HCEC 1CT (cell line): ENCODE data around the gene AXIN1.
"Not testable (repeated sequence)": the region's sequence is repeated elsewhere in the genome, so short reads cannot be mapped to it uniquely, and the experiment has no call there.

Experiments
- DNase-seq: peaks from one replicate; pipeline ENCODE4 v3.0.0-alpha.2; 2017

Gene AXIN1

DNA sequence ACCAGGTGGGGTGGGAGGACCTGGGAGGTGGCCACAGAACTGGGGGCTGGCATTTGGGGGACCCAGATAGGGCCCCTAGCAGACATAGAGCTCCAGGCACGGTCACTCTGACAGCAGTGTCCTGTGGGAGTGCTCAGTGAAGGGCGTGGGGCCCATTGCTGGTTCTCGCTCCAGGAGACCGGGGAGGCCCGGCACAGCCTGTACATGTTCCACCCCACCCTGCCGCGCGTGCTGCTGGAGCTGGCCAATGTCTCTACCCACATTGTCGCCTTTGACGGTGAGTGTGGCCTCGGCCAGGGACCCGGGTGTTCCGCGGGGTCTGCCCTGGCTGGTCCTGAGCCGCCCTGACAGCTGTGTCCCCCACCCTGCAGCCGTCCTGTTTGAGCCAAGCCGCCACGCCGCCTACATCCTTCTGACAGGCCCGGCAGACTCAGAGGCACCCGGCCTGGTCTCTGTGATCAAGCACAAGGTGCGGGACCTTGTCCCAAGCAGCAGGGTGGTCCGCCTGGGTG is 88.0 kb downstream of the AXIN1 start:
- no peak for DNase-seq

DNA sequence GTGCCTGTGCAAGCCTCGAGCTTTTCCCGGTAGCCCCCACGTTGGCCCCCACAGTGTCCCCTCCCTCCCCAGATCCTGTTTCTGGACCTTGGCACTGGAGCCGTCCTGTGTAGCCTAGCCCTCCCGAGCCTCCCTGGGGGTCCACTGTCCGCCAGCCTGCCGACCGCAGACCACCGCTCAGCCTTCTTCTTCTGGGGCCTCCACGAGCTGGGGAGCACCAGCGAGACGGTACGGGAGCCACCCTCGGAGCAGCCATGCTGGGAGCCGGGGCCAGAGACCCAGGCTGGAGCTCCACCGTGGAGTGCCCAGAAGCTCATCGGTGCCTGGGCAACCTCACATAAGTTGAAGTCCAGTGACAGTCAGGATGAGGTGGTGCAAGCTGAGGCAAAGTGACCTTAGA is 88.6 kb downstream of the AXIN1 start:
- no peak for DNase-seq

DNA sequence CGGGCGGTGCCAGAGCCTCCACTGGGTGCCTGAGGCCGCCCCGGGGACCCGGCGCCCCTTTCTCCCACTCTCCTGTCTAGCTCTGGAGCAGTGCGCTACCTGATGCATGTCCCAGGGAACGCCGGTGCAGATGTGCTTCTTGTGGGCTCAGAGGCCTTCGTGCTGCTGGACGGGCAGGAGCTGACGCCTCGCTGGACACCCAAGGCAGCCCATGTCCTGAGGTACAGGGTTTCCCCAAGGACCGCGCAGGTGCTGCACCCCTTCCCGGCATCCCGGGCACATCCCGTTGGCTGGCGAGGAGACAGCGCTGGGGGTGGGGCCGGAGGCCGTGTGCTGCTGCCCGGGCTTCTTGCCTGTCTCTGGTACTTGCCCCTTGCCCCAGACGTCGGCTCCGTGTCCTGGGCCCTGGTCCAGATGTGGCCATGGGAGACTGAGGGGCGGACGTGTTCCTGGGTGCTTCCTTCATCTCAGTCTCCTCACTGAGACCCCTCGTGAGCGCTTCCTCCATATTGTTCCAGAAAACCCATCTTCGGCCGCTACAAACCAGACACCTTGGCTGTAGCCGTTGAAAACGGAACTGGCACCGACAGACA is 89.2 kb downstream of the AXIN1 start:
- no peak for DNase-seq

DNA sequence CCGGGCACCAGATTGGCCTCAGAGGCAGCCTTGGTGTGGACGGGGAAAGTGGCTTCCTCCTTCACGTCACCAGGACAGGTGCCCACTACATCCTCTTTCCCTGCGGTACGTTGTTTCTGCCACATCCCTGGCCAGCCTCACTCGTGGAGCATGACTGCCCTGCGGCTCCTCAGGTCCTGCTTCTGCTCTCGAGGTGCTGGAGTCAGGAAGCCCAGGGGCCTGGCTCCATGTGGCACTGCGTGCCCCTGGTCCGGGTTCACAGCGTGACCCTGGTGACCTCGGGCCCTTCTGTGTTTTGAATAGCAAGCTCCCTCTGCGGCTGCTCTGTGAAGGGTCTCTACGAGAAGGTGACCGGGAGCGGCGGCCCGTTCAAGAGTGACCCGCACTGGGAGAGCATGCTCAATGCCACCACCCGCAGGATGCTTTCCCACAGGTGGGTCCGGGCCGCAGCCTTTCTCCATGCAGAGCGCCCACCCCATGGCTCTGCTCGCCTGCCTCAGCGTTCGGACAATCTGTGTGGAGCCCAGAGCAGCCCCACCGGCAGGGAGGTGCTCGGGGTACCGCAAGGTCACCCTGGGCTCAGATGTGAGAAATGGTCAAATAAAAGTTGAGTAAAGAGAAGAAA is 90.3 kb downstream of the AXIN1 start:
- DNase-seq, result no peak

DNA sequence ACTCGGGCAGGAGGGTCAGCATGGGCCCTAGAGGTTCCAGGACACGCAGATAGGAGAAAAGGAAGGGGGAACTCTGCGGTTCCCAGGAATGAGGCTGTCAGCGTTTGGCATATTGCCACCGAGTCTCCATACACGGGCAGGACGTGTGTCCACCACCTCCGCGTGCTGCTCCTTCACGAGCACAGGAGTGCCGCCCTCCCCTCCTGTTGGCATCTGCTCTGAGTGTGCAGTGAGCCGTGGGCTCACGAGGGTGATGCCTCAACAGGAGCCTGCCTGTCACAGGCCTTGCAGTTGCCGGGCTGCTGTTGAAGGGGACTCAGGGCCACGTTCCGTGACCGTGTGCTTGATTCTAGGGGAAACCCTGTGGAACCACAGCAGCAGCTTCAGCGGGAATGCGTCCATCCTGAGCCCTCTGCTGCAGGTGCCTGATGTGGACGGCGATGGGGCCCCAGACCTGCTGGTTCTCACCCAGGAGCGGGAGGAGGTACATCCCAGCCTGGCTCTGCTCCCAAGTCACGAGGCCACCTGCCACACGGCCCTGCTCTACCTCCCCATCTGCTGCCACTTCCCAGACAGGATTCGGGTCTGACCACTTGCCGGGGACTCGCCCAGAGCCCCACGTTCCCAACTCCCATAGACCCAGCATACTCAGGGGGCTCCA is 91.4 kb downstream of the AXIN1 start:
- no peak for DNase-seq

DNA sequence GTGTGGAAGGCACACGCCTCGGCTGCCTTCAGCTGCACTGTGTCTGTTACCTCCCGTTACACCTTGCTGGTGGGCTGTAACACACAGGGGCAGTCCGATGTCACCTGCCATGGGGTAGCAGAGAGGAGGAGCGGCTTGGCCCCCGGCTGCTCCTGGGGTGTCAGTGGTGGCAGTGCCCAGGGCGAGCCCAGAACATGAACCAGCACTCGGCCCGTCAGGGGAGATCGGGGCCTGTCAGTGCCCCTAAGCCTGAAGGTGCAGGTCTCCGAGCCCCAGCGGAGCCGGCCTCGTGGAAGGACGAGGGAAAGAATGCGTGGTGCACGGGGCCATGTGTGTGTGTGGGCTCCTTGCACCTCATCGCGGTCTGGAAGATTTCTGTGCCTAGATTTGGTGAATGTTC is 92.2 kb downstream of the AXIN1 start:
- DNase-seq, result no peak

DNA sequence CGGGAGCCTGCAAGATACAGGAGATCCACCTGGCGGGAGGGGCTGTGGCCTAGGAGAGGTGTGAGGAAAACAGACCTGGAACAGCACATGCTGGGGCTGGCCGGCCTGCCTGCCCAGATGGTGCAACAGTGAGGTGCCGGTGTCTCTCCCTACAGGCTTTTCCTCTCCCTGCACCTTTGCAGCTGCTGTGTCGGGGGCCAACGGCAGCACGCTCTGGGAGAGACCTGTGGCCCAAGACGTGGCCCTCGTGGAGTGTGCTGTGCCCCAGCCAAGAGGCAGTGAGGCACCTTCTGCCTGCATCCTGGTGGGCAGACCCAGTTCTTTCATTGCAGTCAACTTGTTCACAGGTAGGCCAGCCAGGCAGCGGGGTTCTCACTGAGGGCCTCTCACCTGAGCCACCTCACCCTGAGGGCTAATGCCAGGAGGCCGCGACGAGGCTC is 92.7 kb downstream of the AXIN1 start:
- DNase-seq, result no peak

DNA sequence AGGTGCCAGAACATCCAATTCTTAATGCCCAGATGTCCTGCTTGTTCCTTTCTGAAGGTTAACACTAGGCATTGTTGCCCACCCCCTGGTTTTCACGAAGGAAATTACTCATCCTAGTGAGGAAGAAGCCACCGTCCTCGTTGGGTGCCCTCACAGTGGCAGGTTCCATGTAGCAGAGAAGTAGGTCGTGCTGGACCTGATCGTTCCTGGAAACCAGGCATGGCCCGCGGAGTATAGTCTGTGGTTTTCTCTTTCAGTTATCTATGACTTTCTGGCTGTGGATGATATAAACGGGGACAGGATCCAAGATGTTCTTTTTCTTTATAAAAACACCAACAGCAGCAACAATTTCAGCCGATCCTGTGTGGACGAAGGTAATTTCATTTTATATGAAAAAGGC is 93.3 kb downstream of the AXIN1 start:
- no peak for DNase-seq

DNA sequence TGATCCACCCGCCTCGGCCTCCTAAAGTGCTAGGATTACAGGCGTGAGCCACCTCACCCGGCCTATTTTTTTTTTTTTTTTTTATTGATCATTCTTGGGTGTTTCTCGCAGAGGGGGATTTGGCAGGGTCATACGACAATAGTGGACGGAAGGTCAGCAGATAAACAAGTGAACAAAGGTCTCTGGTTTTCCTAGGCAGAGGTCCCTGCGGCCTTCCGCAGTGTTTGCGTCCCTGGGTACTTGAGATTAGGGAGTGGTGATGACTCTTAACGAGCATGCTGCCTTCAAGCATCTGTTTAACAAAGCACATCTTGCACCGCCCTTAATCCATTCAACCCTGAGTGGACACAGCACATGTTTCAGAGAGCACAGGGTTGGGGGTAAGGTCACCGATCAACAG is 94.4 kb downstream of the AXIN1 start:
- not testable (repeated sequence) for DNase-seq

DNA sequence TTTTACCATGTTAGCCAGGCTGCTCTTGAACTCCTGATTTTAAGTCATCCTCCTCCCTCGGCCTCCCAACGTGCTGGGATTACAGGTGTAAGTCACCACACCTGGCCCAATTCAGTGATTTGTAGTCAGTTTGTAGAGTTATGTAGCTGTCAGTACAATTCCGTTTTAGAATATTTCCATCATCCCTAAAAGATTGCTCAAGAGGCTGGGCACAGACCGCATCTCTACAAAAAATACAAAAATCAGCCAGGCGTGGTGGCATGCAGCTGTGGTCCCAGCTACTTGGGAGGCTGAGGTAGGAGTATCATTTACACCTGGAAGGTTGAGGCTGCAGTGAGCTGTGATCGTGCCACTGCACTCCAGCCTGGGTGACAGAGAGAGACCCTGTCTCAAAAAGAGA is 97.3 kb downstream of the AXIN1 start:
- no peak for DNase-seq

DNA sequence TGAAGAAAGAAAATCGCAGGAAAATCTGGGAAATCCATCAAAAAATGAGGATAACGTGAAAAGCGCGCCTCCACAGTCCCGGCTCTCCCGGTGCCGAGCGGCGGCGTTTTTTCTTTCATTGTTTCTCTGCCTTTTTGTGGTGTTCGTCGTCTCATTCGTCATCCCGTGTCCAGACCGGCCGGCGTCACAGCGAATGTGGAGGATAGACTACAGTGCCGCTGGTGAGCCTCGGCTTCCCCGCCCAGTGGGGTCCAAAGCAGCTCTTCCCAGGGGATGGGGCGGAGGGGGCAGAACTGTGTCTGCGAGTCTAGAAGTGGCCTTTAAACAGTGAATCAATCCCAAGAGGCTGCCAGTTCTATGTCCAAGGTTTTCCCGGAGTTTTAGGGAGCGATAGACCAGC is 98.1 kb downstream of the AXIN1 start:
- no peak for DNase-seq

DNA sequence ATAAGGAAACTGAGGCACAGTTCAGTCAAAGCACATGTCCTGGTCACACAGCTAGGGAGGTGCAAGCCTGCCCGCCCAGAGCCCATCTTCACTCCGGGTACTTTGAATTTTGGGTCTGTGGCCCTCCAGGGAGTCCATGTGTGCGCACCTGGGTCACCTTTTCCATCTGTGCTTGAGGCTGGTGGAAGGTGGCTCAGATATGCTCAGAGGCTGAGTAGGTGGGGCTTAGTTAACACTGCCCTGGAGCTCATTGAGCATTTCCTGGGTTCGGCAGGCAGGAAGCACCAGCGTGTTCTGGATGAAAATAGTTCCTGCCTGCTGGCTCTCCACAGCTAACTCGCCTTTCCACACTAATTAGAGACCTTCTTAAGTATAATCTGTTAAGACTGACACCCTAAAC is 98.7 kb downstream of the AXIN1 start:
- no peak for DNase-seq

DNA sequence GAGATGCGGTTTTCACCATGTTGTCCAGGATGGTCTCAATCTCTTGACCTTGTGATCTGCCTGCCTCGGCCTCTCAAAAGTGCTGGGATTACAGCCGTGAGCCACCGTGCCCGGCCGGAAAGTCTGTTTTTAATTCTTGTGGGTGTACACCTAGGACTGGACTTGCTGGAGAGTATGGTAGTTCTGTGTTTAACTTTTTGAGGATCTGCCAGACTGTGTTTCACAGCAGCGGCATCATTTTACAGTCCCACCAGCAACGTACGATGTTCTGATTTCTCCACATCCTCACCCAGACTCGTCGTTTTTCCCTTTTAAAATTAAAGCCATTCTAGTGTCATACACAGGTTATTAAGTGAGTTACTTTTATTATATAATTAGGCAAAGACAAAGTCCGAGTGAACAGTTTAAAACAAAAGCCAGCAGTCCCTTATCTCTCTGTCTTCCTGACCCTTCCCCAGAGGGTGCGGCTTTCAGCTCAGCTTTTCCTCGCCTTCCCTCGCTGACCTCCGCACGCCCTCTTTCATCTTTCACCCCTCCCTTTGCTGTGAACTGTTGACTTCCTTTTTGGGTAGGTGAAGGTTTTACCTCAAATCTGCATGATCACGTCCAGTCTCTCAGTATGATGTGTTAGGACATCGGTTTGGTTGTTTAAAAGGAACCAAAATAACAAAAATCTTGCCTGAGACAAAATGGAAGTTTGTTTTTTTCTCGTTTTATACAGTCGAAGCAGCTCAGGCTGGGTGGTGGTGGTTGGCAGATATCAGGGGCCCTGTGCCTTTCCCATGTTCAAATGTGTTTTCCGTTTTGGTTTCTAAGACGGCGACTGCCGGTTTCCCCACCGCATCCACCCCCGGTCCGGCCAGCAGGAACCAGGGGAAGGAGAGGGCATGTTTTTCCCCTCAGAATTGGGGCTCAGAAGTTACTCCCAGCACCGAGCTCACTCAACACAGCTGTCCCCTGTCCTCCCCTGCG is 99.9 kb downstream of the AXIN1 start:
- DNase-seq, result no peak

DNA sequence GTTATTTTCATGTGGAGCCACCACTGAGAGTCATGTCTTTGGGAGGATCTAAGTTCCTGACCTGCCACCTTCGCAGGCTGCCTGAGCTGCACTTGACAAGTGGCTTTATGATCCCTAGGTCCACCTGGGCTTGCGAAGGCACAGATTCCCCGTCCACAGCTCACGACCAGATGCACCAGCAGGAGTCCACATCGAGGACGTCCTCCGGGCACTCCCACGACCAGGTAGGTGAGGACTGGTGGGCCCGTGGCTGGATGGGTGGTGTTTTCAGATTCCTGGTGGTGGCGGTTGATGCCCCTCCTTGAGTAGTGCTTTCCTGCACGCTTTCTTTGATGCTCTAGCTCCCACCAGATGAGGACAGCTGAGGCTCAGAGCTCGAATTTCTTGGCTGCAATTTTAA is 103.1 kb downstream of the AXIN1 start:
- DNase-seq, result no peak

DNA sequence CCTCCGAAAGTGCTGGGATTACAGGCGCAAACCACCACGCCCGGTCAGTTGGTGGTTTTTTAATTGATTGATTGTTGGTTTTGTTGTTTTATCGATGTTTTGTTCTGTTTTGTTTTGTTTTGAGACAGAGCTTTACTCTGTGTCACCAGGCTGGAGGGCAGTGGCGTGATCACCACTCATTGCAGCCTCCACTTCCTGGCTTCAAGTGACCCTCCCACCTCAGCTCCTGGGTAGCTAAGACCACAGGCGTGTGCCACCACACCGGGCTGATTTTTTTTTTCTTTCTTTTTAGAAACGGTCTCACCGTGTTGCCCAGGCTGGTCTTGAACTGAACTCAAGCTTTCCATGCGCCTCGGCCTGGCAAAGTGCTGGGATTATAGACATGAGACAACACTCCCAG is 105.5 kb downstream of the AXIN1 start:
- no peak for DNase-seq

DNA sequence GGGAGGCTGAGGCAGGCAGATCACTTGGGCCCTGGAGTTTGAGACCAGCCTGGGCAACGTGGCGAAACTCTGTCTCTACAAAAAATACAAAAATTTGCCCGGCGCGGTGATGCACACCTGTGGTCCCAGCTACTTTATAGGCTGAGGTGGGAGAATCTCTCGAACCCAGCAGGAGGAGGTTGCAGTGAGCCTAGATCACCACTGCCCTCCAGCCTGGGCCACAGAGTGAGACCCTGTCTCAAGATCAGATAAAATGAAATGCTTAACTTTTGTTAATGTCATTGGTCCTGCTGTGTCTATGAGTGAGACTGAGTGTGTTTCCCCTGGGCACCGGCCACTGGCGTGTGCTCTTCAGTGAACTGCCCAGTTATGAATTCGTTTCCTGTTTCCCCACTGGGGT is 107.4 kb downstream of the AXIN1 start:
- DNase-seq, result no peak

DNA sequence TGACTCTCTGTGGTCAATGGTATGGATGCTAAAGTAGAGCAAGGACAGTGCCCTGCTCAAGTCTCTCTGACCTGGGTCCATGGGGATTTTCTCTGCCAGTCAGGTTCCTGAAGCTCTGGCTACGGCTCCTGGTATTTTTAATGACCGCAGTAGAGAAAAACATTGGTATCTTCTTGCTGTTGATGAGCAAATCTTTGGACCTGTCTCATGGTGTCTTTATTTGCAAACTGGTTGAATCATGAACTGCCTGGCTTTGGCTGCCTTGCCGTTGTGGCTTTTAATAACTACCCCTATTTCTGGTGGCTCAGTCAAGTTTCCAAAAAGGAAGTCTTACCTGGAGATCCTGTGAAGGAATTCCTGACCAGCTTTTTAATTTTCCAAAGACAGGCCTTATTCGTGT is 109.2 kb downstream of the AXIN1 start:
- DNase-seq, result no peak

DNA sequence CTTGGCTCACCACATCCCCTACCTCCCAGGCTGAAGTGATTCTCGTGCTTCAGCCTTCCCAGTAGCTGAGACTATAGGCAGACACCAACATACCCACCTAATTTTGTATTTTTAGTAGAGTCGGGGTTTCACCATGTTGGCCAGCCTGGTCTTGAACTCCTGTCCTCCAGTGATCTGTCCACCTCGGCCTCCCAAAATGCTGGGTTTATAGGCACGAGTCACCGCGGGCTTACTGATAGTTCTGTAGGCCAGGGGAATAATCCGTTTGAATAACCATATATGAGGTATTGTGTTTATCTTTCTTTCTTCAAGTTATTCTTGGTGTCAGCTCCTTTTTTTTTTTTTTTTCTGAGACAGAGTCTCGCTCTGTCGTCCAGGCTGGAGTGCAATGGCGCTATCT is 110.2 kb downstream of the AXIN1 start:
- DNase-seq, result no peak

DNA sequence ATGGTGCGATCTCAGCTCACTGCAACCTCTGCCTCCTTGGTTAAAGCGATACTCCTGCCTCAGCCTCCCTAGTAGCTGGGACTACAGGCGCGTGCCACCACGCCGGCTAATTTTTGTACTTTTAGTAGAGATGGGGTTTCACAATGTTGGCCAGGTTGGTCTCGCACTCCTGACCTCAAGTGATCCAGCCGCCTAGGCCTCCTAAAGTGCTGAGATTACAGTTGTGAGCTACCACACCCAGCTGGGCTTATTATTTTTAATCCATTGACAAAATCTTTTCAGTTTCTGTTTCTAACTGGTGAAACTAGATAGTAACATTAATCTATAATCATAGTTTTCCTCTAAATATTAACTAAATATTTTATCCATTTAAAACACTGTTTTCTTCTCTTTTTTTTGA is 112.0 kb downstream of the AXIN1 start:
- no peak for DNase-seq

DNA sequence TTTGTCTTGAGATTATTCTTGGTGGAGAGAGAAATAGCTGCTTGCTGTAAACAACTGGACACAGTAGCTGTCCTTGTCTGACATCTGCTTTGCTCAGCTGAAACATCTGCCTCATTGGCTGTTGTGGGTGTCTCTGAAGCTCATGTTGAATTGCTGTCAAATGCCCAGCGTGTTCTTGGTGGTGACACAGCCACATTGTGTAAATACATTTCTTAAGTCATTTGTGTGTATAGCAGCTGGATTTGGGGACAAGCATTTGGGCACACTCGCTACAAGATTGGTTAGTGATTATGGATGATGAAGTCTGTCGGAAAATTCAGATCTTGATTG is 112.6 kb downstream of the AXIN1 start:
- DNase-seq, result no peak
